Activated B cell treated with CpG ODN at 0.5 μM for 24 hours (primary cell): Measurements from ENCODE around the gene LRP3. TPM values are rescaled to one million over a fixed set of nuclear protein-coding genes. Genes with fewer than 3 reads are reported as not detected.

Source experiments
- ATAC-seq: fragments of 200-7000 bp; cut with Tn5 transposase; one replicate; pipeline ENCODE4 v1.10.0; 2021; ENCODE audit warnings: low read depth, mild to moderate bottlenecking, moderate library complexity
- CTCF ChIA-PET: fragments of 350-600 bp; sonication (Branson Sonifier 250); formaldehyde crosslinking; loops from one replicate; lab custom pipeline; 2021; ENCODE audit warnings: antibody characterized with exemption; lab: Charles Lee
- POLR2A ChIA-PET: fragments of 350-600 bp; sonication (Branson Sonifier 250); formaldehyde crosslinking; loops from one replicate; lab custom pipeline; 2021; ENCODE audit warnings: antibody characterized with exemption; lab: Charles Lee
- DNase-seq: peaks from one replicate; pipeline ENCODE4 v3.0.0; 2022
- H3K27ac Mint-ChIP-seq: one replicate; pipeline ENCODE4 v1.8.0; 2020; ENCODE audit warnings: mixed read lengths
- H3K27me3 Mint-ChIP-seq: one replicate; pipeline ENCODE4 v1.8.0; 2021; ENCODE audit warnings: mixed read lengths
- H3K36me3 Mint-ChIP-seq: one replicate; pipeline ENCODE4 v1.8.0; 2021; ENCODE audit warnings: low read depth, mixed read lengths
- H3K4me1 Mint-ChIP-seq: one replicate; pipeline ENCODE4 v1.8.0; 2021; ENCODE audit warnings: mixed read lengths
- H3K4me3 Mint-ChIP-seq: one replicate; pipeline ENCODE4 v1.8.0; 2020; ENCODE audit warnings: mild to moderate bottlenecking, mixed read lengths
- H3K9me3 Mint-ChIP-seq: one replicate; pipeline ENCODE4 v1.8.0; 2020; ENCODE audit warnings: mixed read lengths
- CTCF ChIP-seq: fragments of 200-600 bp; IDR thresholded peaks from one replicate; pipeline ENCODE4 v1.8.0; 2022; ENCODE audit warnings: antibody characterized with exemption, mild to moderate bottlenecking
- intact Hi-C: fragments of 100-400 bp; cut with micrococcal nuclease; formaldehyde crosslinking; loops from one replicate; pipeline ENCODE4 v1.15.1; 2024
- total RNA-seq: library from RNA; stranded (reverse); gene quantifications from 2 replicates; pipeline ENCODE4 v1.2.3, GENCODE V29; 2022

LRP3 gene
- total RNA-seq, 1 donor from 2014 or later: not detected

- H3K27ac Mint-ChIP-seq: no peak overlapping the region
- ChIA-PET POLR2A (no interaction called here), CTCF (no interaction called here)
- no peaks in the 10 kb centered on the region for H3K9me3 Mint-ChIP-seq
- H3K27me3 Mint-ChIP-seq: no peaks in the 10 kb centered on the region
- intact Hi-C loops: no loop called here
- ATAC-seq (no peak), DNase-seq (no peak)
- no peaks in the 10 kb centered on the region for H3K36me3 Mint-ChIP-seq
- no peak overlapping the region for H3K4me3 Mint-ChIP-seq
- no peak for TF ChIP-seq CTCF
- H3K4me1 Mint-ChIP-seq: no peaks in the 10 kb centered on the region
Observed at GRCh38 chr19:33202546-33203507, 8.7 kb downstream of the LRP3 start.

DNA sequence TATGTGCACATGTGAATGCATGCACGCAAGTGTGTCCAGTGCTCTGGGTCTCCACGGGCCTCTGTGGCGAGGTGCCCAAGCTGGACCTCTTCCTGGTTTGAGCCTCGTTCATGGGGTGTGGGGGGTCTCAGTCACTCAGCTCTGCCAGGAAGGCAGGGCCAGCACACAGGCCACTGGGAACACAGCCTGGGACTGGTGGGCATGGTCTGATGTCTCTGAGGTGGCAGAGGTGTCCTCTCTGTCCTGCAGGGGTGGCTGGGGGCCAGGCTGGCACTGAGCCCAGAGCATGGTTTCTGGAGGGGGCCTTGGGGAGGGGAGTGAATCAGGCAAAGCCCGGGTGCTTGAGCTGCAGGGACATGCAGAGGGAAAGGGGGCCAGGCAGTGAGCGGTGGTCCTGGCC is 9.4 kb downstream of the LRP3 start:
- no peak for DNase-seq
- CTCF ChIA-PET: no interaction called here

DNA sequence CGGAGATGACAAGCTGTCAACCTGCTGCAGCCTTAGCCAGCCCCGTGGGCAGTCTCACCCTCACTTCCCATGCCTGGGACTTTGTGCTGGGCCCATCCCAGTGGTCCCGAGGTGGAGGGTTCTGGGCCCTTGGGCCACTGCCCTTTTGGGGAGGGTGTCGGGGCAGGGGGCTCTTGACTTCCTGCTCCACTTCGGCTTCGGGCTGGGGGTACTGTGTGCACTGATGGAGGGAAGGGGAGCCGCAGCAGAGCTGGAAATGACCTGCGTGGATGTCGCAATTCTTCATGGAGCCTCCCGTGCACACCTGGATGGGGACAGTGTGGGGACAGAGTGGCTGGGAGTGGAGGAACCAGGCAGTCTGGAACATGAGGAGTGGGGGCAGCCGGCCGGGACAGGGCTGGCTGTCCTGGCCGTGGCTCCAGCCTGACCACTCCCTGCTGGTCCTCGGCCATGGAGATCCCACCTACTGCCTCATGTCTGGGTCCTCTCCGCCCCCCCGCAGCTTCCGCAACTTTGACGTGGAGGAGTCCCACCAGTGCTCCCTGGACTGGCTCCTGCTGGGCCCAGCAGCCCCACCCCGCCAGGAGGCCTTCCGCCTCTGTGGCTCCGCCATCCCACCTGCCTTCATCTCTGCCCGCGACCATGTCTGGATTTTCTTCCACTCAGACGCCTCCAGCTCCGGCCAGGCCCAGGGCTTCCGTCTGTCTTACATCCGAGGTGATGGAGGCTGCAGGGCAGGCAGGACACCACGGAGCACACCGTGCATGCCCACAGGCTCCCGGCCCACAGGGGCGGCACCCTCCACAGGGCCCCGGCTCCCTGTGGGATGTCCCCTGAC is 10.2 kb downstream of the LRP3 start:
- DNase-seq (no peak), ATAC-seq (no peak)
- Mint-ChIP-seq H3K9me3 (no peaks in the 10 kb centered on the region), H3K4me1 (no peaks in the 10 kb centered on the region), H3K27ac (no peak overlapping the region), H3K4me3 (no peak overlapping the region), H3K27me3 (no peaks in the 10 kb centered on the region), H3K36me3 (no peaks in the 10 kb centered on the region)
- TF ChIP-seq CTCF: no peak
- intact Hi-C loops: no loop called here
- ChIA-PET CTCF (no interaction called here), POLR2A (no interaction called here)

More for the DNA sequence above, 9.4 kb downstream of the LRP3 start:
- TF ChIP-seq CTCF: no peak
- Mint-ChIP-seq H3K36me3 (no peaks in the 10 kb centered on the region), H3K27me3 (no peaks in the 10 kb centered on the region), H3K9me3 (no peaks in the 10 kb centered on the region), H3K4me1 (no peaks in the 10 kb centered on the region), H3K27ac (no peak overlapping the region), H3K4me3 (no peak overlapping the region)
- no peak for ATAC-seq
- POLR2A ChIA-PET: no interaction called here
- intact Hi-C loops: no loop called here

DNA sequence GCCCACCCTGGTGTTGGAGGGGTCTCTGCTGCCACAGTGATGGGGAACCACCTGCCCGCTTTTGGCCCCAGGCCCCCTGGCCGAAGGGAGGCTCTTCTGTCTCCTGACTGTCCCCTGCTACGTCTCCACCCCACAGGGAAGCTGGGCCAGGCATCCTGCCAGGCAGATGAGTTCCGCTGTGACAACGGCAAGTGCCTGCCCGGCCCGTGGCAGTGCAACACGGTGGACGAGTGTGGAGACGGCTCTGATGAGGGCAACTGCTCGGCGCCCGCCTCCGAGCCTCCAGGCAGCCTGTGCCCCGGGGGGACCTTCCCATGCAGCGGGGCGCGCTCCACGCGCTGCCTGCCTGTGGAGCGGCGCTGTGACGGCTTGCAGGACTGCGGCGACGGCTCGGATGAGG is 11.0 kb downstream of the LRP3 start:
- no peak for TF ChIP-seq CTCF
- Mint-ChIP-seq H3K27me3 (no peaks in the 10 kb centered on the region), H3K36me3 (no peaks in the 10 kb centered on the region), H3K9me3 (no peaks in the 10 kb centered on the region), H3K4me1 (no peaks in the 10 kb centered on the region), H3K4me3 (no peak overlapping the region), H3K27ac (no peak overlapping the region)
- no peak for DNase-seq
- intact Hi-C loops: no loop called here
- ATAC-seq: no peak
- ChIA-PET POLR2A (no interaction called here), CTCF (no interaction called here)
